CD14-positive monocyte (primary cell): ENCODE data around the gene NXPH1. TPM values are rescaled to one million over a fixed set of nuclear protein-coding genes. Genes with fewer than 3 reads are reported as not detected.

Source experiments
- DNase-seq, 3 donors: peaks; one replicate each; pipeline ENCODE4 v3.0.0-alpha.2; 2011 to 2022
- H2AFZ ChIP-seq: 2 replicates; pipeline ENCODE4 v1.6.0; 2012; ENCODE audit warnings: mild to moderate bottlenecking, low read depth, low read length, inconsistent platforms; ENCODE audit not compliant: insufficient read depth, poor library complexity, severe bottlenecking
- H3K27ac ChIP-seq, 2 donors: 1 replicate in 1 of 2; 2 replicates in 1 of 2; pipeline ENCODE4 v1.5.1; 2012 to 2013; ENCODE audit warnings: low read length in 2 of 2, control low read depth in 1 of 2, inconsistent platforms in 1 of 2, low read depth in 1 of 2, mild to moderate bottlenecking in 1 of 2
- H3K27me3 ChIP-seq, 2 donors: one replicate each; pipeline versions ENCODE4 v1.6.0 to v1.6.1; 2011 to 2013; ENCODE audit warnings: low read length in 2 of 2; ENCODE audit not compliant: control insufficient read depth in 2 of 2, insufficient read depth in 2 of 2
- H3K36me3 ChIP-seq, 2 donors: replicated peaks in 1 of 2; 1 replicate in 1 of 2; 2 replicates in 1 of 2; pipeline versions ENCODE4 v1.5.1 to v1.6.1; 2012 to 2013; ENCODE audit warnings: low read length in 2 of 2, control low read depth in 1 of 2, inconsistent platforms in 1 of 2, mild to moderate bottlenecking in 1 of 2; ENCODE audit not compliant: insufficient read depth in 2 of 2, control insufficient read depth in 1 of 2
- H3K4me1 ChIP-seq, 2 donors: 1 replicate in 1 of 2; 2 replicates in 1 of 2; pipeline versions ENCODE4 v1.5.1 to v1.6.1; 2012 to 2013; ENCODE audit warnings: low read length in 2 of 2, control low read depth in 1 of 2, inconsistent platforms in 1 of 2, mild to moderate bottlenecking in 1 of 2, moderate library complexity in 1 of 2; ENCODE audit not compliant: insufficient read depth in 2 of 2, control insufficient read depth in 1 of 2
- H3K4me2 ChIP-seq: replicated peaks from 2 replicates; pipeline ENCODE3; 2012; ENCODE audit warnings: low read length, moderate library complexity, mild to moderate bottlenecking; ENCODE audit not compliant: poor library complexity, severe bottlenecking; ENCODE audit errors: extremely low read depth
- H3K4me3 ChIP-seq, 3 experiments: fragments of 200-600 bp in 1 of 3; sonication (generic) in 1 of 3; replicated peaks in 1 of 3; 1 replicate in 2 of 3; 2 replicates in 1 of 3; pipeline ENCODE4 v1.5.1; 2011 to 2013; ENCODE audit warnings: low read length in 3 of 3, mild to moderate bottlenecking in 3 of 3, control low read depth in 2 of 3, low read depth in 2 of 3, inconsistent platforms in 1 of 3, moderate library complexity in 1 of 3
- H3K79me2 ChIP-seq: 2 replicates; pipeline ENCODE4 v1.6.0; 2012; ENCODE audit warnings: mild to moderate bottlenecking, control low read depth, inconsistent platforms, low read length, moderate library complexity; ENCODE audit not compliant: insufficient read depth
- H3K9ac ChIP-seq: 2 replicates; pipeline ENCODE4 v1.6.0; 2017; ENCODE audit warnings: low read length, mild to moderate bottlenecking; ENCODE audit not compliant: insufficient read depth, poor library complexity, severe bottlenecking
- H3K9me3 ChIP-seq, 2 donors: replicated peaks in 1 of 2; 1 replicate in 1 of 2; 2 replicates in 1 of 2; pipeline versions ENCODE4 v1.5.1 to v1.6.1; 2012 to 2013; ENCODE audit warnings: low read length in 2 of 2, control low read depth in 1 of 2; ENCODE audit not compliant: control insufficient read depth in 1 of 2, insufficient read depth in 1 of 2
- H4K20me1 ChIP-seq: 2 replicates; pipeline ENCODE4 v1.6.0; 2012; ENCODE audit warnings: mild to moderate bottlenecking, low read length, control low read depth, moderate library complexity; ENCODE audit not compliant: insufficient read depth
- H3K27ac Mint-ChIP-seq, 7 donors: one replicate each; pipeline ENCODE4 v1.8.0; 2020; ENCODE audit warnings: mild to moderate bottlenecking in 7 of 7, mixed read lengths in 7 of 7, moderate library complexity in 6 of 7, inconsistent platforms in 2 of 7
- H3K27me3 Mint-ChIP-seq, 3 donors: one replicate each; pipeline ENCODE4 v1.8.0; 2021 to 2022; ENCODE audit warnings: low read depth in 3 of 3, mild to moderate bottlenecking in 3 of 3, mixed read lengths in 3 of 3, moderate library complexity in 3 of 3, inconsistent platforms in 1 of 3
- H3K36me3 Mint-ChIP-seq, 2 donors: one replicate each; pipeline ENCODE4 v1.8.0; 2020; ENCODE audit warnings: mixed read lengths in 2 of 2, inconsistent platforms in 1 of 2, mild to moderate bottlenecking in 1 of 2
- H3K4me1 Mint-ChIP-seq: one replicate; pipeline ENCODE4 v1.8.0; 2020; ENCODE audit warnings: mild to moderate bottlenecking, mixed read lengths
- H3K4me3 Mint-ChIP-seq, 2 donors: one replicate each; pipeline ENCODE4 v1.8.0; 2020; ENCODE audit warnings: mild to moderate bottlenecking in 2 of 2, mixed read lengths in 2 of 2, moderate library complexity in 1 of 2
- H3K9me3 Mint-ChIP-seq, 7 donors: one replicate each; pipeline ENCODE4 v1.8.0; 2020 to 2022; ENCODE audit warnings: mixed read lengths in 7 of 7, mild to moderate bottlenecking in 6 of 7, moderate library complexity in 6 of 7, inconsistent platforms in 2 of 7
- WGBS: methylation state at CpG from one replicate; pipeline ENCODE4 v1.1.5; 2013; ENCODE audit warnings: missing lambda C conversion rate; ENCODE audit not compliant: insufficient coverage; 5-methylcytosine and 5-hydroxymethylcytosine counted together
- intact Hi-C, 2 donors: fragments of 100-400 bp; cut with micrococcal nuclease; formaldehyde crosslinking; loops; one replicate each; pipeline versions ENCODE4 v1.15.0 to v1.15.1; 2023
- polyA plus RNA-seq, 3 donors: library from polyadenylated mRNA; depleted of rRNA in 1 of 3; unstranded in 2 of 3; stranded (reverse) in 1 of 3; fragments of 300-500 nt in 2 of 3; fragments of >200 nt in 1 of 3; fragmentation: Illumina TruSeq in 2 of 3; gene quantifications; 1 replicate in 2 of 3; 2 replicates in 1 of 3; pipeline ENCODE4 v1.2.3, GENCODE V29; 2012 to 2021
- TF ChIP-seq, protein P1 (sequence below): fragments of 200-600 bp; IDR thresholded peaks from one replicate; pipeline ENCODE4 v1.8.0; 2022; ENCODE audit warnings: antibody characterized with exemption, mild to moderate bottlenecking

Gene NXPH1
- polyA plus RNA-seq, 3 donors: not detected

DNA sequence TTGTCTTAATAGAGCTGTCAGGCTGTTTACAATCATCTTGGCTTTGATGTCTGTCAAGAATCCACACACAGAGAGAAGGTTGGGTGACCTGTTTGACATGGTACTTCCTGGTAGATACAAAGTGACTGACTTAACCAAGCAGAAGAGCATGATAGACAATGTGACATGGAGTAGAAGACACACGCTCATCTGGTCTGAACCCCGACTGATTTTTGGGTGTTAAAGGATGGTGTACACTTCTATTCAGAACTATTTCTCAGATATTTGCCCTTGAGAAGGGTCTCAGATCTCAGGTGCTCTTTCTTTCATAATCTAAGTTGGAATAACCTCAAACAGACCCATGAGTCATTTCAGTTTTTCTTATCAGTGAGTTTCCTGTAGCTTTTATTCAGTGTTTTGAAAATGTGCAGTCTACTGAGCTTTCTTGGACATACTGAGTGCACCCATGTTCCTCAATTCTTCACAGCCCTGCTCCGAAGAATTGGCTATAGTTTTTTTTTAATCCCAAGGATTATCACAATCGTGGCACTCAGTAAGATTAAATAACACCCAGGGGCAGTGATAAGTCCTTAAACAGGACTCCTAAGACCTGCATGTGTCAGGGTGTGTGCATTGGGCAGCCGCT is 46.4 kb upstream of the NXPH1 start:
- no peak overlapping the region for H3K27ac Mint-ChIP-seq
- Histone ChIP-seq H4K20me1 (no peaks in the 10 kb centered on the region), H3K9ac (no peak overlapping the region), H3K4me1 (no peaks in the 10 kb centered on the region), H3K4me3 (no peak overlapping the region), H3K9me3 (no peaks in the 10 kb centered on the region), H3K4me2 (no peak overlapping the region), H3K27ac (no peak overlapping the region), H3K79me2 (no peaks in the 10 kb centered on the region), H2AFZ (no peak overlapping the region), H3K27me3 (no peaks in the 10 kb centered on the region), H3K36me3 (no peaks in the 10 kb centered on the region)
- no peak for DNase-seq
- peaks cover 0 to 3% (median 0%) of the 10 kb centered on the region in 7 donors for H3K9me3 Mint-ChIP-seq
- intact Hi-C loops: no loop called here
- no peaks in the 10 kb centered on the region for H3K4me1 Mint-ChIP-seq
- no peaks in the 10 kb centered on the region for H3K36me3 Mint-ChIP-seq
- no peak overlapping the region for H3K4me3 Mint-ChIP-seq
- WGBS: 93% methylated on average over 2 of the region's 5 CpGs
- TF ChIP-seq, protein P1, sequence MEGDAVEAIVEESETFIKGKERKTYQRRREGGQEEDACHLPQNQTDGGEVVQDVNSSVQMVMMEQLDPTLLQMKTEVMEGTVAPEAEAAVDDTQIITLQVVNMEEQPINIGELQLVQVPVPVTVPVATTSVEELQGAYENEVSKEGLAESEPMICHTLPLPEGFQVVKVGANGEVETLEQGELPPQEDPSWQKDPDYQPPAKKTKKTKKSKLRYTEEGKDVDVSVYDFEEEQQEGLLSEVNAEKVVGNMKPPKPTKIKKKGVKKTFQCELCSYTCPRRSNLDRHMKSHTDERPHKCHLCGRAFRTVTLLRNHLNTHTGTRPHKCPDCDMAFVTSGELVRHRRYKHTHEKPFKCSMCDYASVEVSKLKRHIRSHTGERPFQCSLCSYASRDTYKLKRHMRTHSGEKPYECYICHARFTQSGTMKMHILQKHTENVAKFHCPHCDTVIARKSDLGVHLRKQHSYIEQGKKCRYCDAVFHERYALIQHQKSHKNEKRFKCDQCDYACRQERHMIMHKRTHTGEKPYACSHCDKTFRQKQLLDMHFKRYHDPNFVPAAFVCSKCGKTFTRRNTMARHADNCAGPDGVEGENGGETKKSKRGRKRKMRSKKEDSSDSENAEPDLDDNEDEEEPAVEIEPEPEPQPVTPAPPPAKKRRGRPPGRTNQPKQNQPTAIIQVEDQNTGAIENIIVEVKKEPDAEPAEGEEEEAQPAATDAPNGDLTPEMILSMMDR: no peak
- H3K27me3 Mint-ChIP-seq: peaks cover 0 to 3% (median 0%) of the 10 kb centered on the region in 3 donors

- Mint-ChIP-seq H3K4me3 (no peak overlapping the region), H3K27me3 (peaks cover 0 to 3% (median 0%) of the 10 kb centered on the region in 3 donors), H3K36me3 (no peaks in the 10 kb centered on the region), H3K4me1 (no peaks in the 10 kb centered on the region), H3K9me3 (peaks cover 0 to 3% (median 0%) of the 10 kb centered on the region in 7 donors), H3K27ac (no peak overlapping the region)
- H2AFZ ChIP-seq: no peak overlapping the region
- no peak overlapping the region for H3K4me3 ChIP-seq
- H3K36me3 ChIP-seq: no peaks in the 10 kb centered on the region
- intact Hi-C loops: no loop called here
- H3K79me2 ChIP-seq: no peaks in the 10 kb centered on the region
- no peak overlapping the region for H3K27ac ChIP-seq
- no peak overlapping the region for H3K9ac ChIP-seq
- no peaks in the 10 kb centered on the region for H4K20me1 ChIP-seq
- H3K27me3 ChIP-seq: no peaks in the 10 kb centered on the region
- WGBS: 94% methylated on average over 2 of the region's 7 CpGs
- no peaks in the 10 kb centered on the region for H3K9me3 ChIP-seq
- H3K4me1 ChIP-seq: no peaks in the 10 kb centered on the region
- TF ChIP-seq, protein P1: no peak
- DNase-seq: no peak
- H3K4me2 ChIP-seq: no peak overlapping the region
Observed at GRCh38 chr7:8387551-8388256, 45.7 kb upstream of the NXPH1 start.
